Neuronal stem cell (in vitro differentiated cells): ENCODE data around the gene GRIN2A.

Source experiments
- DNase-seq: peaks from one replicate; pipeline ENCODE4 v3.0.0-alpha.2; 2013; ENCODE audit warnings: low spot score
- H2AFZ ChIP-seq: one replicate; pipeline ENCODE4 v1.6.1; 2013; ENCODE audit warnings: mild to moderate bottlenecking, low read length, inconsistent platforms
- H2AK5ac ChIP-seq: 2 replicates; pipeline ENCODE4 v1.6.1; 2013; ENCODE audit warnings: low read depth, mild to moderate bottlenecking, inconsistent platforms, low read length, moderate library complexity, mixed read lengths
- H2BK120ac ChIP-seq: 2 replicates; pipeline ENCODE4 v1.6.1; 2013; ENCODE audit warnings: low read depth, mild to moderate bottlenecking, inconsistent platforms, low read length, moderate library complexity, mixed read lengths
- H2BK12ac ChIP-seq: one replicate; pipeline ENCODE4 v1.6.1; 2013; ENCODE audit warnings: low read length, inconsistent platforms
- H2BK15ac ChIP-seq: 2 replicates; pipeline ENCODE4 v1.6.1; 2013; ENCODE audit warnings: mild to moderate bottlenecking, low read length, inconsistent platforms, mixed read lengths
- H2BK5ac ChIP-seq: one replicate; pipeline ENCODE4 v1.6.1; 2013; ENCODE audit warnings: inconsistent platforms, mild to moderate bottlenecking, low read length, moderate library complexity
- H3K14ac ChIP-seq: one replicate; pipeline ENCODE4 v1.6.1; 2013; ENCODE audit warnings: low read length, inconsistent platforms
- H3K18ac ChIP-seq: 2 replicates; pipeline ENCODE4 v1.6.1; 2013; ENCODE audit warnings: low read length, inconsistent platforms
- H3K23ac ChIP-seq: 2 replicates; pipeline ENCODE4 v1.6.1; 2013; ENCODE audit warnings: low read depth, mild to moderate bottlenecking, mixed read lengths, low read length, inconsistent platforms; ENCODE audit not compliant: poor library complexity
- H3K27ac ChIP-seq: replicated peaks from 3 replicates; pipeline ENCODE4 v1.5.1; 2013; ENCODE audit warnings: low read length, inconsistent platforms
- H3K27me3 ChIP-seq, 3 experiments: 2 replicates each; pipeline ENCODE4 v1.6.1; 2013; ENCODE audit warnings: low read length in 3 of 3, mild to moderate bottlenecking in 2 of 3, inconsistent platforms in 1 of 3, low read depth in 1 of 3, mixed read lengths in 1 of 3, moderate library complexity in 1 of 3; ENCODE audit not compliant: control insufficient read depth in 3 of 3, insufficient read depth in 3 of 3
- H3K36me3 ChIP-seq, 2 donors: replicated peaks in 1 of 2; 2 replicates each; pipeline ENCODE4 v1.6.1; 2013; ENCODE audit warnings: low read length in 2 of 2; ENCODE audit not compliant: control insufficient read depth in 2 of 2, insufficient read depth in 2 of 2
- H3K4ac ChIP-seq: 2 replicates; pipeline ENCODE4 v1.6.1; 2013; ENCODE audit warnings: inconsistent platforms, mild to moderate bottlenecking, low read length, moderate library complexity
- H3K4me1 ChIP-seq, 2 donors: 1 replicate in 1 of 2; 2 replicates in 1 of 2; pipeline ENCODE4 v1.6.1; 2013; ENCODE audit warnings: low read length in 2 of 2, low read depth in 1 of 2; ENCODE audit not compliant: control insufficient read depth in 2 of 2, insufficient read depth in 1 of 2
- H3K4me2 ChIP-seq: one replicate; pipeline ENCODE4 v1.6.1; 2013; ENCODE audit warnings: mild to moderate bottlenecking, low read length, inconsistent platforms; ENCODE audit not compliant: insufficient read depth, poor library complexity, severe bottlenecking
- H3K4me3 ChIP-seq, 2 donors: 2 replicates each; pipeline ENCODE4 v1.5.1; 2013; ENCODE audit warnings: low read length in 2 of 2, mild to moderate bottlenecking in 2 of 2, inconsistent platforms in 1 of 2, moderate library complexity in 1 of 2
- H3K79me1 ChIP-seq: one replicate; pipeline ENCODE4 v1.6.1; 2013; ENCODE audit warnings: low read depth, mild to moderate bottlenecking, inconsistent platforms, low read length, moderate library complexity
- H3K9ac ChIP-seq: one replicate; pipeline ENCODE4 v1.6.1; 2013; ENCODE audit warnings: mild to moderate bottlenecking, low read depth, low read length, inconsistent platforms; ENCODE audit not compliant: poor library complexity
- H3K9me3 ChIP-seq, 2 donors: replicated peaks in 1 of 2; 2 replicates each; pipeline versions ENCODE3 to v1.6.1; 2013; ENCODE audit warnings: low read length in 2 of 2, mild to moderate bottlenecking in 2 of 2, inconsistent platforms in 1 of 2, low read depth in 1 of 2, mixed read lengths in 1 of 2, moderate library complexity in 1 of 2; ENCODE audit not compliant: control insufficient read depth in 2 of 2, insufficient read depth in 1 of 2
- H4K8ac ChIP-seq: one replicate; pipeline ENCODE4 v1.6.1; 2013; ENCODE audit warnings: low read depth, mild to moderate bottlenecking, inconsistent platforms, low read length, moderate library complexity
- H4K91ac ChIP-seq: one replicate; pipeline ENCODE4 v1.6.1; 2013; ENCODE audit warnings: low read length, low read depth, mild to moderate bottlenecking, inconsistent platforms; ENCODE audit not compliant: poor library complexity
- WGBS, 2 donors: extraction: QIAGEN DNeasy Blood & Tissue Kit; methylation state at CpG; one replicate each; pipeline ENCODE4 v1.1.7; 2013; ENCODE audit warnings: missing lambda C conversion rate in 2 of 2, mixed read lengths in 1 of 2; ENCODE audit not compliant: insufficient read length in 2 of 2, insufficient replicate concordance in 1 of 2; ENCODE audit errors: extremely low coverage in 2 of 2; 5-methylcytosine and 5-hydroxymethylcytosine counted together

GRIN2A gene

GRCh38 chr16:9763505-9763904, 418.7 kb downstream of the GRIN2A start:
- no CpG with 5 or more reads among the region's 11 CpGs for WGBS, 2 donors
- H2AK5ac ChIP-seq = no peak overlapping the region
- no peak overlapping the region for H3K4me3 ChIP-seq
- no peak overlapping the region for H3K14ac ChIP-seq
- H3K27me3 ChIP-seq = no peaks in the 10 kb centered on the region
- no peak overlapping the region for H3K4ac ChIP-seq
- H2BK15ac ChIP-seq = no peak overlapping the region
- H3K18ac ChIP-seq = no peak overlapping the region
- no peak for DNase-seq
- H3K36me3 ChIP-seq = no peaks in the 10 kb centered on the region
- no peak overlapping the region for H3K9ac ChIP-seq
- H3K27ac ChIP-seq = no peak overlapping the region
- H3K23ac ChIP-seq = no peak overlapping the region
- H2BK120ac ChIP-seq = no peak overlapping the region
- no peaks in the 10 kb centered on the region for H3K79me1 ChIP-seq
- H3K9me3 ChIP-seq = no peaks in the 10 kb centered on the region
- no peak overlapping the region for H2BK5ac ChIP-seq
- no peak overlapping the region for H2AFZ ChIP-seq
- no peak overlapping the region for H2BK12ac ChIP-seq
- H3K4me1 ChIP-seq = peaks cover 0 to 1% of the 10 kb centered on the region in 2 donors
- H4K91ac ChIP-seq = no peak overlapping the region
- H4K8ac ChIP-seq = no peak overlapping the region
- H3K4me2 ChIP-seq = no peak overlapping the region

- Histone ChIP-seq H2BK120ac (no peak overlapping the region), H3K4me3 (no peak overlapping the region), H2AFZ (no peak overlapping the region), H3K4me1 (peaks cover 0 to 4% of the 10 kb centered on the region in 2 donors), H4K8ac (no peak overlapping the region), H3K9ac (no peak overlapping the region), H3K4me2 (no peak overlapping the region), H4K91ac (no peak overlapping the region), H3K18ac (no peak overlapping the region), H3K9me3 (no peaks in the 10 kb centered on the region), H2BK5ac (no peak overlapping the region), H2BK12ac (no peak overlapping the region), H3K36me3 (no peaks in the 10 kb centered on the region), H2BK15ac (no peak overlapping the region), H3K23ac (no peak overlapping the region), H3K4ac (no peak overlapping the region), H3K14ac (no peak overlapping the region), H2AK5ac (no peak overlapping the region), H3K27ac (no peak overlapping the region), H3K79me1 (no peaks in the 10 kb centered on the region), H3K27me3 (no peaks in the 10 kb centered on the region)
- no CpG with 5 or more reads among the region's 6 CpGs for WGBS, 2 donors
- no peak for DNase-seq
These were observed 420.4 kb downstream of the GRIN2A start for GRCh38 chr16:9761870-9762269.

GRCh38 chr16:9757687-9758086, 424.5 kb downstream of the GRIN2A start:
- DNase-seq = no peak

GRCh38 chr16:9756434-9756833, 425.8 kb downstream of the GRIN2A start:
- no peaks in the 10 kb centered on the region for H3K27me3 ChIP-seq
- H2BK15ac ChIP-seq = no peak overlapping the region
- no peaks in the 10 kb centered on the region for H3K9me3 ChIP-seq
- no peak overlapping the region for H3K4me2 ChIP-seq
- no peak overlapping the region for H2BK5ac ChIP-seq
- DNase-seq = no peak
- H4K8ac ChIP-seq = no peak overlapping the region
- H3K4me1 ChIP-seq = peaks cover 0 to 13% of the 10 kb centered on the region in 2 donors
- no peak overlapping the region for H3K18ac ChIP-seq
- no peak overlapping the region for H3K27ac ChIP-seq
- H4K91ac ChIP-seq = no peak overlapping the region
- no CpG with 5 or more reads among the region's 4 CpGs for WGBS, 2 donors
- no peaks in the 10 kb centered on the region for H3K36me3 ChIP-seq
- no peak overlapping the region for H3K4ac ChIP-seq
- H2AK5ac ChIP-seq = no peak overlapping the region
- no peak overlapping the region for H3K14ac ChIP-seq
- H2AFZ ChIP-seq = no peak overlapping the region
- no peak overlapping the region for H3K4me3 ChIP-seq
- H3K9ac ChIP-seq = no peak overlapping the region
- no peak overlapping the region for H2BK120ac ChIP-seq
- no peaks in the 10 kb centered on the region for H3K79me1 ChIP-seq
- no peak overlapping the region for H3K23ac ChIP-seq
- H2BK12ac ChIP-seq = no peak overlapping the region

More at GRCh38 chr16:9757687-9758086, 424.5 kb downstream of the GRIN2A start:
- no CpG with 5 or more reads among the region's 4 CpGs for WGBS, 2 donors
- Histone ChIP-seq H3K4me3 (no peak overlapping the region), H3K4ac (no peak overlapping the region), H3K9me3 (no peaks in the 10 kb centered on the region), H3K27ac (no peak overlapping the region), H3K9ac (no peak overlapping the region), H4K91ac (no peak overlapping the region), H3K23ac (no peak overlapping the region), H2AFZ (no peak overlapping the region), H3K14ac (no peak overlapping the region), H3K79me1 (no peaks in the 10 kb centered on the region), H2BK12ac (no peak overlapping the region), H2BK15ac (no peak overlapping the region), H3K18ac (no peak overlapping the region), H4K8ac (no peak overlapping the region), H2AK5ac (no peak overlapping the region), H3K4me2 (no peak overlapping the region), H3K36me3 (no peaks in the 10 kb centered on the region), H2BK5ac (no peak overlapping the region), H3K27me3 (no peaks in the 10 kb centered on the region), H3K4me1 (peaks cover 0 to 5% of the 10 kb centered on the region in 2 donors), H2BK120ac (no peak overlapping the region)
